GM12864 (cell line): ENCODE results near the gene DISP2.

ENCODE experiments used
- DNase-seq: peaks from one replicate; pipeline ENCODE4 v3.0.0-alpha.2; 2011; ENCODE audit warnings: low read depth
- H3K4me3 ChIP-seq: 2 replicates; pipeline ENCODE4 v1.5.1; 2011; ENCODE audit warnings: mild to moderate bottlenecking, low read depth, low read length, control low read depth
- CTCF ChIP-seq: IDR thresholded peaks from 2 replicates; pipeline ENCODE4 v1.5.1; 2011; ENCODE audit warnings: low read depth, mild to moderate bottlenecking, moderate library complexity, low read length, control low read depth, inconsistent platforms; ENCODE audit errors: missing control alignments

DISP2 gene

DNA sequence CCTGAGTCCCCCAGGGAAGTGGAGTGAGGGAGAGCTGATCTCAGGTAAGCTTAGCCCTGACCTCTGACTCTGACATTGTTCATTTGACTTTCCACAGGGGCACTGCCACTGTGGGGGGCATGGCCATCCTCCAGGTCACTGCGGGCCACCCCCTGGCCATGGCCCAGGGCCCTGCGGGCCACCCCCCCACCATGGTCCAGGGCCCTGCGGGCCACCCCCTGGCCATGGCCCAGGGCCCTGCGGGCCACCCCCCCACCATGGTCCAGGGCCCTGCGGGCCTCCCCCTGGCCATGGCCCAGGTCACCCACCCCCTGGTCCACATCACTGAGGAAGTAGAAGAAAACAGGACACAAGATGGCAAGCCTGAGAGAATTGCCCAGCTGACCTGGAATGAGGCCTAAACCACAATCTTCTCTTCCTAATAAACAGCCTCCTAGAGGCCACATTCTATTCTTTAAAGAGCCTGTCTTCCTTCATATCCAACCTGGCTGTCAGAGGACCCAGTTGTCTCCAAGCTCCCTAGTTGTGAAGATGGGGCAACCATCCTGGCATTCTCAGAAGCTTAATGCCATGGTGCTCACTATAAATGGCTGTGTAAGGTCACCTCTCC is 1.9 kb upstream of the DISP2 start:
- TF ChIP-seq CTCF = no peak
- no peak for DNase-seq
- H3K4me3 ChIP-seq = no peak overlapping the region

GRCh38 chr15:40357246-40357645 is 773 bp upstream of the DISP2 start:
- no peak for DNase-seq
- TF ChIP-seq CTCF = no peak
- no peak overlapping the region for H3K4me3 ChIP-seq

DNA sequence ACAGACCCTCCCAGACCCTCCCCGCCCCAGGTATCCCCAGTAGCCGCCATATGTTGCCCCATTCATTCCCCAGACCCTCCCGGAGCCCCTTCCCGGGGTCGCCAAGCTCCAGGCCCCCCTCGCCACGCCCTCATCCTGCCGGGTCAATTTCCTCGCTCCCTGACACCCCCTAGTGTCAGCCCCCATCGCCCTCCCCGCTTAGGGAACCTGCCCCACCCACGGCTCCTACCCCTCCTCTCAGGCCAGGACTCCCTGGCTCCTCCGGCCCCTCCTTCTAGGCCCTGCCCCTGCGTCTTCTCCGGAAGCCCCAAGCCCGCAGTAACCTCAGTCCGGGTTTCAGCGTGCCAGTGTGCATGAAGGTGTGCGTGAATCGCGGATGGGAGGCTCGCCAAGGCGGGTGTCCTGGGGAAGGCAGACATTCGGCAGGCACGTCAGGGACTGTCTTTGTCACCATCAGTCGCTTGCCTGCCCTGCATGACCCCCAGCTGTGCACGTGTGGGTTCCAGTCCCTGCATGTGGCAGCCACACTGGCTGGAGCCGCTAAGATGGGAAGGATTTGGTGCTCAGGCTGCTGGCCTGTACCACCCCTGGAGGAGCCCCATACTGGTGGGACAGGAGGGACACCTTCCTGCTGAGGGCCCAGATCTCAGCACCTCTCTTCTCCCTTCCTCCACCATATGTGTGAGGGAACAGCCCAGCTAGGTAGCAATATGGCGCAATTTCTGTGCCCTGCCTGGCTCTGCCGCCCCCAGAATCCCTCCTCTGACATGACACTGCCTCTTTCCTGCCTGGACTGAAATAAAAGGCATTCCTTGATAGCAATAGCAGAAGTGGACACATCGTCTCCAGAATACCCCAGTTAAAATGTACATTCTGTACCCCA is 693 bp downstream of the DISP2 start:
- DNase-seq = no peak
- H3K4me3 ChIP-seq = peak overlapping the region; percentile 58
- TF ChIP-seq CTCF = peak; percentile 5

DNA sequence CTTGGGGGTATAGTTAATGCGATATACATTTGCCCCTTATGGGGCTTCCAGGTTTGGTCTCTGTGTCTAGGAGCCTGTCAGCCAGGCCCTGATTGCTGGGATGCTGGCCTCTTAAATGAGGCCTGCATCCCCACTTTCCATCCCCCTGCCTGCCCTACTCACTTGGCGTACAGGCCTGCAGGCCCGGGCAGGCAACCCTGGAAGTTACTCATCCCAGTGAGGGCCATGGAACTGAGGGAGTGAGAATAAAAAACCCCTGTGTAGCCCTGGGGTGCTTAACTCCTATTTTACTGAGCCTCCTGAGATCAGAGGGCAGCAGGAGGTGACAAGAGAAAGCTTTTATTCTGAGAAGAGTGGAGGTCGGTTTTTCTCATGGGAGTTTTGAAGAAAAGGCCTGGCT is 2.0 kb downstream of the DISP2 start:
- no peak for TF ChIP-seq CTCF
- no peak for DNase-seq
- H3K4me3 ChIP-seq = no peak overlapping the region

DNA sequence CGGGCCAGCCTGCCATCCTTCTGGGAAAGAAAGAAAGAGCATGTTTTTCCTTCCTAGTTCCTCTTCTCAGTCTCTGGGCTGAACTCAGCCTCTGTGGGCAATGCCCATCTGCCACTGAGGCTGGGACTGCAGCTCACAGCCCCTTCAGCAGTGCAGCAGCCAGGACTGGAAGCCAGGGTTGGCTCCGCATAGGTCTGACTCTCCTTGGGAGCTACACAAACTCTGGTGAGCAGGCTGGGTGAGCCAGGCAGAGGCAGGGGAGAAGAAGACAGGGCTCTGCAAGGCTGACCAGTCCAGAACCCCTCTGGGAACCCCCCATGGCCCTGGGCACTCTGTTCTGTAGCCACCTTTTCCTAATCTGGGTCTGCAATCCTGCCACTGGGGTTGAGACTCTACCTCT is 3.6 kb downstream of the DISP2 start:
- DNase-seq = no peak
- TF ChIP-seq CTCF = no peak
- H3K4me3 ChIP-seq = no peak overlapping the region

- no peak for TF ChIP-seq CTCF
- no peak for DNase-seq
- H3K4me3 ChIP-seq = no peak overlapping the region
Measured at GRCh38 chr15:40363611-40364010, 5.6 kb downstream of the DISP2 start.

DNA sequence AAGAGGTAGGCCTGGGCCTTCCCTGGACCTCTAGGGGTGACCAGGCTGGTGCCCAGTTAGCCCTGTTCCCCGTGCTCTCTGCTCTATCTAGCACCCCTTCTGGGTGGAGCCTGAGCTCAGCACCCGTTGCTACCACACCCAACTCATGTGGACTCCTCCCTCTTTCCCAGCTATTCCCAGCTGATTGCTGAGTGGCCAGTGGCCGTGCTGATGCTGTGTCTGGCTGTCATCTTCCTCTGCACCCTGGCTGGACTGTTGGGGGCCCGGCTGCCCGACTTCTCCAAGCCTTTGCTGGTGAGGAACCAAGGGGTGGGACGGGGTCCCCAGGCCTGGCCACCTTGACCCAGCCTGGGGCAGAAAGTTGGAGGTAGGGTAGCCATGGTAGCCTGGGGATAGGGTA is 6.2 kb downstream of the DISP2 start:
- no peak for TF ChIP-seq CTCF
- no peak for DNase-seq
- no peak overlapping the region for H3K4me3 ChIP-seq
